Vagina (tissue), 2 donors: ENCODE measurements around the gene PHKG1. TPM values are rescaled to one million over a fixed set of nuclear protein-coding genes. Genes with fewer than 3 reads are reported as not detected.
A peak's percentile ranks its signal among the peaks of the same experiment; 100 is the strongest.
"Not testable (repeated sequence)": the region's sequence is repeated elsewhere in the genome, so short reads cannot be mapped to it uniquely, and the experiment has no call there.

ENCODE experiments used
- DNase-seq, 2 donors: peaks; one replicate each; pipeline ENCODE4 v3.0.0-alpha.2; 2017; ENCODE audit errors: extremely low spot score in 2 of 2
- H3K27ac ChIP-seq: fragments of 200-600 bp; sonication (generic); one replicate; pipeline ENCODE4 v1.5.1; 2019
- H3K27me3 ChIP-seq: fragments of 200-600 bp; sonication (generic); one replicate; pipeline ENCODE4 v1.5.1; 2019
- H3K36me3 ChIP-seq, 2 donors: fragments of 200-600 bp; sonication (generic); one replicate each; pipeline ENCODE4 v1.5.1; 2017 to 2019
- H3K4me1 ChIP-seq: fragments of 200-600 bp; sonication (generic); one replicate; pipeline ENCODE4 v1.5.1; 2019
- H3K4me3 ChIP-seq, 2 donors: fragments of 200-600 bp; sonication (generic); 1 replicate in 1 of 2; 2 replicates in 1 of 2; pipeline ENCODE4 v1.5.1; 2016 to 2019
- H3K9me3 ChIP-seq: fragments of 200-600 bp; sonication (generic); one replicate; pipeline ENCODE4 v1.5.1; 2019
- POLR2A ChIP-seq, 2 donors: fragments of 450-650 bp; IDR thresholded peaks; one replicate each; pipeline ENCODE4 v1.6.1; 2017; ENCODE audit warnings: antibody characterized with exemption in 2 of 2, mild to moderate bottlenecking in 2 of 2, moderate library complexity in 2 of 2
- POLR2AphosphoS5 ChIP-seq, 2 donors: sonication (generic); formaldehyde crosslinking; IDR thresholded peaks; one replicate each; pipeline ENCODE4 v1.9.0; 2017; ENCODE audit warnings: antibody characterized with exemption in 2 of 2, mild to moderate bottlenecking in 2 of 2, low read depth in 1 of 2; ENCODE audit not compliant: insufficient read depth in 1 of 2
- intact Hi-C: fragments of 100-400 bp; cut with DNase I; formaldehyde crosslinking; loops from one replicate; pipeline ENCODE4 v1.15.1; 2023
- total RNA-seq: library from RNA; depleted of rRNA; stranded (reverse); fragments of >200 nt; gene quantifications from one replicate; pipeline ENCODE4 v1.2.3, GENCODE V29; 2016
- TF ChIP-seq, protein P1 (sequence below), 3 experiments: fragments of 450-650 bp in 2 of 3; fragments of 200-600 bp in 1 of 3; sonication (generic) in 1 of 3; IDR thresholded peaks; one replicate each; pipeline ENCODE4 v1.5.1; 2017 to 2019; ENCODE audit warnings: antibody characterized with exemption in 3 of 3, mild to moderate bottlenecking in 2 of 3, moderate library complexity in 2 of 3

Gene PHKG1
- total RNA-seq, 1 donor from 2014 or later, result not detected

DNA sequence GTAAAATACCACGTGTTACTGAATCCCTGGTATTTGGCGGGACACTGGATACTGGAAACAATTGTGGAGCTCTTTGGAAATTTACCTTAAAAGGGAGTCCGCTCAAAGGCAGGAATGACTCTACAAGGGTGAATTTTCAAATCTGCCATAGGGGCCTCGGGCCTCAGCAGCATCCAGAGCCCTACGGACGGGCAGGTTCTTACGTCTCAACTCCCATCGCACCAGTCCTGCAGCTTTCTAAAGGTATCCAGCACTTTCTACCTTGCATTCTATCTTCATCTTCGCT, 41.8 kb downstream of the PHKG1 start:
- TF ChIP-seq, protein P1, sequence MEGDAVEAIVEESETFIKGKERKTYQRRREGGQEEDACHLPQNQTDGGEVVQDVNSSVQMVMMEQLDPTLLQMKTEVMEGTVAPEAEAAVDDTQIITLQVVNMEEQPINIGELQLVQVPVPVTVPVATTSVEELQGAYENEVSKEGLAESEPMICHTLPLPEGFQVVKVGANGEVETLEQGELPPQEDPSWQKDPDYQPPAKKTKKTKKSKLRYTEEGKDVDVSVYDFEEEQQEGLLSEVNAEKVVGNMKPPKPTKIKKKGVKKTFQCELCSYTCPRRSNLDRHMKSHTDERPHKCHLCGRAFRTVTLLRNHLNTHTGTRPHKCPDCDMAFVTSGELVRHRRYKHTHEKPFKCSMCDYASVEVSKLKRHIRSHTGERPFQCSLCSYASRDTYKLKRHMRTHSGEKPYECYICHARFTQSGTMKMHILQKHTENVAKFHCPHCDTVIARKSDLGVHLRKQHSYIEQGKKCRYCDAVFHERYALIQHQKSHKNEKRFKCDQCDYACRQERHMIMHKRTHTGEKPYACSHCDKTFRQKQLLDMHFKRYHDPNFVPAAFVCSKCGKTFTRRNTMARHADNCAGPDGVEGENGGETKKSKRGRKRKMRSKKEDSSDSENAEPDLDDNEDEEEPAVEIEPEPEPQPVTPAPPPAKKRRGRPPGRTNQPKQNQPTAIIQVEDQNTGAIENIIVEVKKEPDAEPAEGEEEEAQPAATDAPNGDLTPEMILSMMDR (IDR thresholded peaks at IDR 0.05), result no peak
- TF ChIP-seq POLR2A (IDR thresholded peaks at IDR 0.05), result no peak
- TF ChIP-seq POLR2AphosphoS5 (IDR thresholded peaks at IDR 0.05; ENCODE audit: insufficient read depth in 1 of 2, low read depth in 1 of 2), result no peak
- Histone ChIP-seq H3K4me1 (peaks cover 51% of the 10 kb centered on the region), H3K4me3 (peak overlapping the region; percentile 59 to 89), H3K9me3 (no peaks in the 10 kb centered on the region), H3K36me3 (peaks cover 0 to 20% of the 10 kb centered on the region in 2 donors), H3K27me3 (no peaks in the 10 kb centered on the region), H3K27ac (peak overlapping the region; percentile 90)
- intact Hi-C loops, result loop anchor here (5.0 kb wide), 1 partner anchor 684 kb away; the partner anchor contains the start of gene LANCL2
- no peak for DNase-seq

DNA sequence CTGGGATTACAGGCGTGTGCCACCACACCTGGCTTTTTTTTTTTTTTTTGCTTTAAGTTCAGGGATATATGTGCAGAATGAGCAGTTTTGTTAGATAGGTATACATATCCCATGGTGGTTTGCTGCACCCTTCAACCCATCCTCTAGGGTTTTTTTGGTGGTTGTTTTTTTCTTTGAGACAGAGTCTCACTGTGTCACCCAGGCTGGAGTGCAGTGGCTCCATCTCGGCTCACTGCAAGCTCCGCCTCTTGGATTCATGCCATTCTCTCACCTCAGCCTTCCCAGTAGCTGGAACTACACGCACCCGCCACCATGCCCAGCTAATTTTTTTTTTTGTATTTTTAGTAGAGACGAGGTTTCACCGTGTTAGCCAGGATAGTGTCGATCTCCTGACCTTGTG, 44.0 kb downstream of the PHKG1 start:
- H3K4me3 ChIP-seq, DNase-seq, H3K36me3 ChIP-seq, H3K27me3 ChIP-seq, intact Hi-C loops, H3K27ac ChIP-seq, H3K9me3 ChIP-seq: not testable (repeated sequence)
- peaks cover 45% of the 10 kb centered on the region for H3K4me1 ChIP-seq

DNA sequence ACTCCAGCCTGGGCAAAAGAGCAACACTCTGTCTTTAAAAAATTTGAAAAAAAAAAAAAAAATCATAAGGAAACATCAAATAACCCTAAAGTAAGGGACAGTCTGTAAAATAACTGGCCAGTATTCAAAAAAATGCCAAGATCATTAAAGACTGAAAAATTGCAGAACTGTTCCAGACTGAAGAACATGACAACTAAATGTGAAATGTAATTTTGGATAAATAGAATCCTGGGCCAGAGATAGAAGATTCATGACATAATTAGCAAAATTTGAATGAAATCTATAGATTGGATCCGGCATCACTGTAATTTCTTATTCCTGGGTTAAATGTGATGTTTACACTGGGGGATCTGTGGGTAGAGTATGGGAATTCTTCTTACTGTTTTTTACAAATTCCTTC, 44.5 kb downstream of the PHKG1 start:
- Histone ChIP-seq H3K27ac (no peak overlapping the region), H3K36me3 (peaks cover 0 to 2% of the 10 kb centered on the region in 2 donors), H3K4me1 (peaks cover 40% of the 10 kb centered on the region), H3K4me3 (no peak overlapping the region), H3K27me3 (no peaks in the 10 kb centered on the region), H3K9me3 (no peaks in the 10 kb centered on the region)
- DNase-seq, result no peak
- intact Hi-C loops, result no loop called here
- no peak for TF ChIP-seq POLR2A (IDR thresholded peaks at IDR 0.05)
- TF ChIP-seq, protein P1 (IDR thresholded peaks at IDR 0.05), result no peak
- no peak for TF ChIP-seq POLR2AphosphoS5 (IDR thresholded peaks at IDR 0.05; ENCODE audit: insufficient read depth in 1 of 2, low read depth in 1 of 2)

DNA sequence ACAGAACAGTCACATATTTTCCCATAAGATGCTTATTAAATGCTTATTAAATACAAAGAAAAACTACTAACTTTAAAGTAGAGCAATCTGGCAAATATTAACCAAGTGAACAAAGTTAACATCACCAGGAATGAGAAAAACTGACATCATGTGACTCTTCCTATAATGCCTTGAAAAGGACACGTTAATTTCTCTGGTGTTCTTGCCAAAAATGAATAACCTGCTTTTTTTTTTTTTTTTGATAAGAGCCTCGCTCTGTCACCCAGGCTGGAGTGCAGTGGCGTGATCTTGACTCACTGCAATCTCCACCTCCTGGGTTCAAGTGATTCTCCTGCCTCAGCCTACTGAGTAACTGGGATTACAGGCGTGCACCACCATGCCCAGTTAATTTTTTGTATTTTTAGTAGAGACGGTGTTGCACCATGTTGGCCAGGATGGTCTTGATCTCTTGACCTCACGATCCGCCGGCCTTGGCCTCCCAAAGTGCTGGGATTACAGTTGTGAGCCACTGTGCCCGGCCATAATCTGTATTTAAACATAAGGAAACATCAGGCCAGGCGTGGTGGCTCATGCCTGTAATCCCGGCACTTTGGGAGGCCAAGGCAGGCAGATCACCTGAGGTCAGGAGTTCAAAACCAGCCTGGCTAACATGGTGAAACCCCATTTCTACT, 45.2 kb downstream of the PHKG1 start:
- H3K36me3 ChIP-seq, H3K27ac ChIP-seq, DNase-seq, H3K27me3 ChIP-seq, H3K4me3 ChIP-seq, intact Hi-C loops, H3K9me3 ChIP-seq: not testable (repeated sequence)
- peaks cover 33% of the 10 kb centered on the region for H3K4me1 ChIP-seq

DNA sequence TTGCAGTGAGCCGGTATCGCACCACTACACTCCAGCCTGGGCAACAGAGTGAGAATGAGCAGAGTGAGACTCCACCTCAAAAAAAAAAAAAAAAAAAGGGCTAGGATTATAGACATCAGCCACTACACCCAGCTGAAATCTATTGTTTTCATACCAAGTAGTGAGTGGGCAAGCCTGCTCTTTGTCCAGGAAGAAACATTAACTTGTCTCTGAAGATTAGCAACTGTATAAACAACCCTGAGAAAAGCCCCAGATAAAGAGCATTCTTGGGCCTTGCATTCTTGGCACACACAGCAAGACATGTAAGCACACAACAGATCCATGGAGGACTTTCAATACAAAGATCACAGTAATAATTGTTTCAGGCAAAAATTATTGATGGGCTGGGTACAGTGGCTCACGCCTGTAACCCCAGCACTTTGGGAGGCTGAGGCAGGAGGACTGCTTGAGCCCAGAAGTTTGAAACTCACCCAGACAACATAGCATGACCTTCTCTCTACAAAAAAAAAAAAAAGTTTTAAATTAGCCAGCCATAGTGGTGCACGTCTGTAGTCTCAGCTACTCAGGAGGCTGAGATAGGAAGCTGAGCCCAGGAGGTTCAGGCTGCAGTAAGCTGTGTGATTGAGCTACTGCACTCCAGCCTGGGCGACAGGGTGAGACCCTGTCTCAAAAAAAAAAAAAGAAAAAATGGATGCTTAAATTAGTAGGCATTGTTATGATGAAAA, 45.9 kb downstream of the PHKG1 start:
- TF ChIP-seq, protein P1 (IDR thresholded peaks at IDR 0.05), result no peak
- TF ChIP-seq POLR2A (IDR thresholded peaks at IDR 0.05), result no peak
- no peak for TF ChIP-seq POLR2AphosphoS5 (IDR thresholded peaks at IDR 0.05; ENCODE audit: insufficient read depth in 1 of 2, low read depth in 1 of 2)
- intact Hi-C loops, result no loop called here
- no peaks in the 10 kb centered on the region for H3K27me3 ChIP-seq
- no peaks in the 10 kb centered on the region for H3K36me3 ChIP-seq
- no peak for DNase-seq
- no peak overlapping the region for H3K4me3 ChIP-seq
- H3K9me3 ChIP-seq, result no peaks in the 10 kb centered on the region
- peak overlapping the region; percentile 27 for H3K27ac ChIP-seq
- H3K4me1 ChIP-seq, result peaks cover 28% of the 10 kb centered on the region

DNA sequence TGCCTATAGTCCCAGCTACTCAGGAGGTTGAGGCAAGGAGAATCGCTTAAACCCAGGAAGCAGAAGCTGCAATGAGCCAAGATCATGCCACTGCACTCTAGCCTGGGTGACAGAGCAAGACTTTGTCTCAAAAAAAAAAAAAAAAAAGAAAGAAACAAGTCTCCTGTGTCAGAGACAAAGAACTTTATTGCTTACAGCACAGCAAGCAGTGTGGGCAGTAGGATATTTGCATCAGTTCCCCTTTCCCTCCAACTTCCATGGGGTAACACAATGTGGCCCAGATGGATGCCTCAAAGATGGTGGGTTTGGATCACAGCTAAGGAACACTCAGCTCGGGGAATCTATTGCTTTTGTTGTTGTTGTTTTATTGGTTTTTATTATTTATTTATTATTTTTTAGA, 47.0 kb downstream of the PHKG1 start:
- H3K27me3 ChIP-seq, H3K9me3 ChIP-seq, DNase-seq, H3K4me3 ChIP-seq, H3K27ac ChIP-seq, H3K36me3 ChIP-seq, intact Hi-C loops: not testable (repeated sequence)
- peaks cover 25% of the 10 kb centered on the region for H3K4me1 ChIP-seq
